HCT116 (cell line): ENCODE measurements around the gene STIMATE. TPM values are rescaled to one million over a fixed set of nuclear protein-coding genes. Genes with fewer than 3 reads are reported as not detected.

Source experiments
- ATAC-seq: fragments of 200-7000 bp; cut with Tn5 transposase; 2 replicates; pipeline ENCODE4 v1.9.1; 2020; ENCODE audit warnings: mild to moderate bottlenecking, moderate library complexity
- BruUV-seq: library from RNA; stranded (reverse); fragments of 400-500 nt; replicated peaks from 2 replicates; lab custom pipeline; 2021; lab: Mats Ljungman, UMichigan
- CTCF ChIA-PET: fragments of 300-600 bp; sonication (Branson Sonifier 250); formaldehyde crosslinking; loops from one replicate; lab custom pipeline; 2021; ENCODE audit warnings: antibody characterized with exemption; lab: Charles Lee
- POLR2A ChIA-PET: fragments of 300-600, 350-600 bp; sonication (Branson Sonifier 250); formaldehyde crosslinking; loops from one replicate; lab custom pipeline; 2021; ENCODE audit warnings: antibody characterized with exemption; lab: Charles Lee
- RAD21 ChIA-PET, 2 experiments: fragments of 300-600 bp; sonication (Branson Sonifier 250); formaldehyde crosslinking; loops; one replicate each; lab custom pipeline; 2023; ENCODE audit warnings: low total read pairs in 2 of 2; ENCODE audit not compliant: uncharacterized antibody in 2 of 2, unreplicated experiment in 2 of 2, low non-redundant PET in 1 of 2; lab: Charles Lee
- DNase-seq: peaks from one replicate; pipeline ENCODE4 v3.0.0-alpha.2; 2010; ENCODE audit warnings: low read depth, low spot score
- H2AFZ ChIP-seq: fragments of 200-600 bp; shearing (Covaris generic), sonication (generic); 2 replicates; pipeline ENCODE4 v1.6.1; 2017; ENCODE audit warnings: low read depth, mixed run types, mixed read lengths, antibody characterized with exemption, low read length; ENCODE audit not compliant: poor library complexity, severe bottlenecking
- H3K27ac ChIP-seq: 2 replicates; pipeline ENCODE4 v1.5.1; 2012; ENCODE audit warnings: low read depth, low read length
- H3K27me3 ChIP-seq: fragments of 200-600 bp; sonication (generic); 2 replicates; pipeline ENCODE4 v1.6.1; 2016; ENCODE audit warnings: mixed run types, low read length, mixed read lengths; ENCODE audit not compliant: insufficient read depth
- H3K36me3 ChIP-seq, 2 experiments: fragments of 200-500 bp in 1 of 2; fragments of 200-600 bp in 1 of 2; sonication (Bioruptor generic) in 1 of 2; sonication (generic) in 1 of 2; 2 replicates each; pipeline versions ENCODE4 v1.5.1 to v1.6.1; 2014 to 2016; ENCODE audit warnings: low read length in 2 of 2, inconsistent platforms in 1 of 2, mixed read lengths in 1 of 2, mixed run types in 1 of 2; ENCODE audit not compliant: insufficient read depth in 2 of 2, control insufficient read depth in 1 of 2
- H3K4me1 ChIP-seq, 2 experiments: fragments of 200-600 bp in 1 of 2; sonication (generic) in 1 of 2; 2 replicates each; pipeline versions ENCODE4 v1.5.1 to v1.6.1; 2012 to 2017; ENCODE audit warnings: low read length in 2 of 2, inconsistent platforms in 1 of 2, mild to moderate bottlenecking in 1 of 2, mixed read lengths in 1 of 2, mixed run types in 1 of 2, moderate library complexity in 1 of 2; ENCODE audit not compliant: insufficient read depth in 2 of 2, control insufficient read depth in 1 of 2
- H3K4me2 ChIP-seq: fragments of 200-600 bp; sonication (generic); 2 replicates; pipeline ENCODE4 v1.6.1; 2017; ENCODE audit warnings: mixed run types, low read length, mixed read lengths
- H3K4me3 ChIP-seq, 2 experiments: fragments of 200-600 bp in 1 of 2; sonication (generic) in 1 of 2; replicated peaks in 1 of 2; 2 replicates each; pipeline ENCODE4 v1.5.1; 2011 to 2016; ENCODE audit warnings: low read length in 2 of 2, control low read depth in 1 of 2, low read depth in 1 of 2, mild to moderate bottlenecking in 1 of 2, mixed read lengths in 1 of 2, mixed run types in 1 of 2
- H3K79me2 ChIP-seq: fragments of 200-600 bp; sonication (generic); 2 replicates; pipeline ENCODE4 v1.6.1; 2017; ENCODE audit warnings: mild to moderate bottlenecking, mixed run types, low read length, moderate library complexity, mixed read lengths; ENCODE audit not compliant: insufficient read depth
- H3K9ac ChIP-seq: fragments of 200-600 bp; sonication (generic); 2 replicates; pipeline ENCODE4 v1.6.1; 2016; ENCODE audit warnings: low read length, mixed read lengths
- H3K9me2 ChIP-seq: fragments of 200-600 bp; sonication (generic), shearing (Covaris generic); 2 replicates; pipeline ENCODE4 v1.6.1; 2017; ENCODE audit warnings: mixed run types, mild to moderate bottlenecking, moderate library complexity; ENCODE audit not compliant: insufficient read depth
- H3K9me3 ChIP-seq, 2 experiments: fragments of 200-500 bp in 1 of 2; fragments of 200-600 bp in 1 of 2; sonication (Bioruptor generic) in 1 of 2; sonication (generic) in 1 of 2; 2 replicates each; pipeline ENCODE4 v1.6.1; 2014 to 2017; ENCODE audit warnings: low read length in 2 of 2, mixed read lengths in 2 of 2, inconsistent platforms in 1 of 2, low read depth in 1 of 2, mild to moderate bottlenecking in 1 of 2, mixed run types in 1 of 2, moderate library complexity in 1 of 2; ENCODE audit not compliant: control insufficient read depth in 1 of 2, insufficient read depth in 1 of 2
- H4K20me1 ChIP-seq: fragments of 200-600 bp; sonication (generic), shearing (Covaris generic); 2 replicates; pipeline ENCODE4 v1.6.1; 2017; ENCODE audit warnings: mixed run types, mild to moderate bottlenecking, moderate library complexity; ENCODE audit not compliant: insufficient read depth
- CTCF ChIP-seq, 3 experiments: fragments of 200-600 bp in 1 of 3; sonication (generic) in 1 of 3; IDR thresholded peaks in 2 of 3; conservative IDR thresholded peaks in 1 of 3; 2 replicates each; pipeline ENCODE4 v1.5.1; 2012 to 2017; ENCODE audit warnings: low read depth in 2 of 3, low read length in 2 of 3, antibody characterized with exemption in 1 of 3, borderline replicate concordance in 1 of 3, control low read depth in 1 of 3, mild to moderate bottlenecking in 1 of 3, mixed read lengths in 1 of 3, mixed run types in 1 of 3, moderate library complexity in 1 of 3; ENCODE audit not compliant: insufficient read depth in 1 of 3
- EGR1 ChIP-seq: IDR thresholded peaks from 2 replicates; pipeline ENCODE4 v1.6.1; 2012; ENCODE audit warnings: low read depth
- RAD21 ChIP-seq: IDR thresholded peaks from 2 replicates; pipeline ENCODE4 v1.6.1; 2012; ENCODE audit warnings: low read depth, mild to moderate bottlenecking
- SRF ChIP-seq: IDR thresholded peaks from 2 replicates; pipeline ENCODE4 v1.6.1; 2012; ENCODE audit warnings: low read depth
- ZNF274 ChIP-seq: fragments of 200-500 bp; sonication (Bioruptor generic); IDR thresholded peaks from 2 replicates; pipeline ENCODE4 v1.6.1; 2014; ENCODE audit warnings: mild to moderate bottlenecking, low read depth, low read length, inconsistent platforms
- intact Hi-C: fragments of 100-400 bp; cut with micrococcal nuclease; formaldehyde crosslinking; loops from 2 replicates; pipeline ENCODE4 v1.10.0; 2022
- total RNA-seq: library from RNA; stranded (reverse); gene quantifications from one replicate; pipeline ENCODE4 v1.2.1, GENCODE V29; 2021; ENCODE audit not compliant: unreplicated experiment
- TF ChIP-seq, protein P1 (sequence below): IDR thresholded peaks from 2 replicates; pipeline ENCODE4 v1.6.1; 2012; ENCODE audit warnings: low read depth

Gene STIMATE
- total RNA-seq, 1 experiment from 2014 or later, result 20.2 TPM

GRCh38 chr3:52822363-52822762 is 75.0 kb downstream of the STIMATE start:
- H4K20me1 ChIP-seq, result no peaks in the 10 kb centered on the region
- no peak overlapping the region for H3K4me2 ChIP-seq
- no peaks in the 10 kb centered on the region for H3K9me3 ChIP-seq
- no peaks in the 10 kb centered on the region for H3K79me2 ChIP-seq
- no peak for TF ChIP-seq RAD21
- TF ChIP-seq, protein P1, sequence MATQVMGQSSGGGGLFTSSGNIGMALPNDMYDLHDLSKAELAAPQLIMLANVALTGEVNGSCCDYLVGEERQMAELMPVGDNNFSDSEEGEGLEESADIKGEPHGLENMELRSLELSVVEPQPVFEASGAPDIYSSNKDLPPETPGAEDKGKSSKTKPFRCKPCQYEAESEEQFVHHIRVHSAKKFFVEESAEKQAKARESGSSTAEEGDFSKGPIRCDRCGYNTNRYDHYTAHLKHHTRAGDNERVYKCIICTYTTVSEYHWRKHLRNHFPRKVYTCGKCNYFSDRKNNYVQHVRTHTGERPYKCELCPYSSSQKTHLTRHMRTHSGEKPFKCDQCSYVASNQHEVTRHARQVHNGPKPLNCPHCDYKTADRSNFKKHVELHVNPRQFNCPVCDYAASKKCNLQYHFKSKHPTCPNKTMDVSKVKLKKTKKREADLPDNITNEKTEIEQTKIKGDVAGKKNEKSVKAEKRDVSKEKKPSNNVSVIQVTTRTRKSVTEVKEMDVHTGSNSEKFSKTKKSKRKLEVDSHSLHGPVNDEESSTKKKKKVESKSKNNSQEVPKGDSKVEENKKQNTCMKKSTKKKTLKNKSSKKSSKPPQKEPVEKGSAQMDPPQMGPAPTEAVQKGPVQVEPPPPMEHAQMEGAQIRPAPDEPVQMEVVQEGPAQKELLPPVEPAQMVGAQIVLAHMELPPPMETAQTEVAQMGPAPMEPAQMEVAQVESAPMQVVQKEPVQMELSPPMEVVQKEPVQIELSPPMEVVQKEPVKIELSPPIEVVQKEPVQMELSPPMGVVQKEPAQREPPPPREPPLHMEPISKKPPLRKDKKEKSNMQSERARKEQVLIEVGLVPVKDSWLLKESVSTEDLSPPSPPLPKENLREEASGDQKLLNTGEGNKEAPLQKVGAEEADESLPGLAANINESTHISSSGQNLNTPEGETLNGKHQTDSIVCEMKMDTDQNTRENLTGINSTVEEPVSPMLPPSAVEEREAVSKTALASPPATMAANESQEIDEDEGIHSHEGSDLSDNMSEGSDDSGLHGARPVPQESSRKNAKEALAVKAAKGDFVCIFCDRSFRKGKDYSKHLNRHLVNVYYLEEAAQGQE, result no peak
- TF ChIP-seq SRF, result no peak
- TF ChIP-seq EGR1, result no peak
- TF ChIP-seq, all 23 proteins: peak for 0
- no peak overlapping the region for H3K4me3 ChIP-seq
- DNase-seq (no peak), ATAC-seq (no peak)
- no peaks in the 10 kb centered on the region for H3K27me3 ChIP-seq
- H3K36me3 ChIP-seq, result no peaks in the 10 kb centered on the region
- H2AFZ ChIP-seq, result no peak overlapping the region
- no peaks in the 10 kb centered on the region for H3K9me2 ChIP-seq
- H3K27ac ChIP-seq, result no peak overlapping the region
- intact Hi-C loops, result no loop called here
- no peak overlapping the region for H3K9ac ChIP-seq
- ChIA-PET POLR2A (no interaction called here), CTCF (no interaction called here), RAD21 (no interaction called here)
- peaks cover 0 to 6% of the 10 kb centered on the region in 2 experiments; a peak in 1 of 4 replicates for H3K4me1 ChIP-seq
- no TSS peak for BruUV-seq

DNA sequence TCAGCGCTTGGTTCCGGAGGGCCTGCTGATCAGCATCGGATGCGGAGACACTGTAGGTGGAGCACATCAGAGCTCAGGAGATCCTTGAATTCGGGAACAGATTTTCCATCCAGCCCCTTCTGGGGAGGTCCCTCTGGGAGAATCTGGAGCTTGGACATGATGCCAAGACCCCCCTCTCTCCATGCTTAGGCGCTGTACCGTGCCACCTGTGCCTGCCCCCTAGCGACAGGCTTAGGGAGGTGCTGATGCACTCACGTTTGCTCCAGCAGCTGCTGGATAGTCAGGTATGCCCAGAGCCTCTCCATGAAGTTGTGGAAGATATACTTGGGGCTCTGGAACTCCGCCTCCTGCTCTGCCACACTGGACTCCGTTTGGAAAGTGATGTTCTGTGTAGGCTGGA is 76.6 kb downstream of the STIMATE start:
- RAD21 ChIA-PET, result no interaction called here
- CTCF ChIA-PET, result interaction anchor here (0.8 to 2.0 kb wide), 5 partner anchors 8 to 41 kb away, joined by 3 to 11 read pairs (median 5); no protein-coding TSS in a partner anchor

More for the DNA sequence above, 76.6 kb downstream of the STIMATE start:
- H3K9ac ChIP-seq, result no peak overlapping the region
- H3K27ac ChIP-seq, result no peak overlapping the region
- H4K20me1 ChIP-seq, result no peaks in the 10 kb centered on the region
- intact Hi-C loops, result loop anchor here (2.0 kb wide), 1 partner anchor 78 kb away; no protein-coding TSS in a partner anchor
- H3K4me3 ChIP-seq, result no peak overlapping the region
- H3K79me2 ChIP-seq, result no peaks in the 10 kb centered on the region
- H3K27me3 ChIP-seq, result no peaks in the 10 kb centered on the region
- H2AFZ ChIP-seq, result no peak overlapping the region
- no peak overlapping the region for H3K4me2 ChIP-seq
- POLR2A ChIA-PET, result interaction anchor here (0.5 kb wide), 1 partner anchor 275 kb away, joined by 3 read pairs; no protein-coding TSS in a partner anchor
- H3K9me3 ChIP-seq, result no peaks in the 10 kb centered on the region
- H3K36me3 ChIP-seq, result no peaks in the 10 kb centered on the region
- BruUV-seq, result no TSS peak
- TF ChIP-seq CTCF (IDR thresholded peaks at IDR 0.05 in 2 of 3, conservative IDR thresholded peaks at IDR 0.05 in 1 of 3; ENCODE audit: borderline replicate concordance in 1 of 3, insufficient read depth in 1 of 3, low read depth in 2 of 3, low read length in 2 of 3) (peak; percentile 46 to 96 (median 90); a peak in 5 of 6 replicates), ZNF274 (no peak)
- no peaks in the 10 kb centered on the region for H3K9me2 ChIP-seq
- H3K4me1 ChIP-seq, result peaks cover 0 to 6% of the 10 kb centered on the region in 2 experiments; a peak in 1 of 4 replicates
- peak; percentile 12 for DNase-seq
- peak; percentile 94 for ATAC-seq
